Stimulated activated CD4-positive, alpha-beta T cell treated with anti-CD3 and anti-CD28 coated beads, Interleukin-2, amount 100 ng/mL, for 24 hours (primary cell): Measurements from ENCODE around the gene USP49.

Experiments used
- DNase-seq, 2 donors: peaks; one replicate each; pipeline ENCODE4 v3.0.0-alpha.2; 2020

The USP49 gene

DNA sequence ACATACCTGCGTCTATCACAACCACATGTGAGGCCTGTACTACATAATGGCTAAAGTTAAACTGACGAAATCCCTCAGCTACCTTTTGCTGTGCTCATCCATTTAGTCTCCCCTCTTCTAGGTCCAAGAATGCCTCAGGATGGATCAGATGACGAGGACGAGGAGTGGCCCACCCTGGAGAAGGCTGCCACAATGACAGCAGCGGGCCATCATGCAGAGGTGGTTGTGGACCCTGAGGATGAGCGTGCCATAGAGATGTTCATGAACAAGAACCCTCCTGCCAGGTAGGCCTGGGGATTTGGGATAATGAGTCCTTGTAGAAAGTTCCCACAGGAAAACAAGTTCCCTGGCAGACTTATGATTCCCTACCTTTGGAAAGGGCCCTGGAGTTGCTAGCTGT lies 32.1 kb upstream of the USP49 start:
- no peak for DNase-seq

DNA sequence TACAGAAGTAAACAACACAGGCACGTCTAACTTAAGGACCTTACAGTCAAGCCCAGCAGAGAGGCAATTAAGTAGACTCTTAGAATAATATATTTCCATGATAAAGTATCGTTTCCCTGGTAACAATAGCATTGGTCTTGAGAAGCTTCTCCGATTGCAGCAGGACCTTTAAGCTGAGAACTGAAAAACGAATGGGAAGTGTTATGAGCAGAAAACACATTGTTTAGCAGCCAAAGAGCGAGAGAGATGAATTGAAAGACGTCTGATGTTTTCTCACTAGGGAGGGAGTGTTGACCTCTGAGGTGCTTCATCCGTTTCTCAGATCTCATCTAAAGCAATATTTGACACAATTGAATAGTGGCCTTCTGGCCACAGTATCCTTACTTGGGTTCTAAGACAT lies 27.0 kb upstream of the USP49 start:
- no peak for DNase-seq

DNA sequence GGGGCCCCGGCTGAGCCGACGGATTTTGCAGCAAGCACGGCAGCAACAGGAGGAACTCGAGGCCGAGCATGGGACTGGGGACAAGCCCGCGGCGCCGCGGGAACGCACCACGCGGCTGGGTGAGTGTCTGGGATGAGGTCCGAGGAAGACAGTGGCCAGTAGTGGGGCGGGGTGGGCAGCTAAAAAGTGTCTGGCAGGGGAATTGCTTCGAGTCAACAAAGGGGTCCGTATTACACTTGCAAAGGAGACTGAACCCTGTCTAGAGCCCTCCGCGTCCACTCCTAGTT lies 26.5 kb upstream of the USP49 start:
- peak in 1 of 2 donors; percentile 10 for DNase-seq

DNA sequence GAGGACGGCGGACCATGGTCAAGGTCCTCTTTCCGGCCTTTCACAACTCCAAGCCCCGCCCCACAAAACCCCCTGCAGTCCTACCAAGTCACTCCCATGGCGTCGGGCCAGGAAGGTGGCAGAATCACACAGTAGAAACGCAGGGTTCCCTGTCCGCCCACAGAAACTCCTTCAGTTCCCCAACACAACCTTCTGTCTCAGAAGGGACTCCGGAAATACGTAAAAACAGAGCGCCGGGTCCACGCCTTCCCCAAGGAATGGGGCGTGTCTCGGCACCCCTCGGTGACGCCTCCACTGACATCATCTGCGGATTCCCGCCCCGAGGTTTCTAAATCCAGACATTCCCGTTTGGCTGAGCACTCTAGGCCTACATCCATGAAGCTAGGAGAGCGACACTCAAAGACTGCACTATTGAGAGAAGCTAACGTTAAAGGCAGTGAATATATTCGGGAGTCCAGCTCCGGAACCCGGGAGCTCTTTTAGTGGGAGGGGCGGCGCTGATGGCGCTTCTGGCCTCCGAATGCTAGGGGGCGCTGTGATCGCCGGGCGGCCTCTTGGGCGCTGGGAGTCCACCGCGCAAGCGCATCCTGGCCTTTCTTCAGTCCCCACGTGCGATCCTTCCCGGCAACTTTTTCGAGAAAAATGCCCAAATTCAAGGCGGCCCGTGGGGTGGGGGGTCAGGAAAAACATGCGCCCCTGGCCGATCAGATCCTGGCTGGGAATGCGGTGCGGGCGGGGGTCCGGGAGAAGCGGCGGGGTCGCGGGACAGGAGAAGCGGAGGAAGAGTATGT lies 25.9 kb upstream of the USP49 start, which contains the start of the genes BYSL and MED20:
TSS of gene BYSL (plus strand) at position 579 of the 791 bp plus-strand sequence. CDS start at position 643, 64 bp downstream.
TSS of gene MED20 (minus strand) at position 219 of the 791 bp plus-strand sequence. CDS start at position 98, 121 bp downstream.
- DNase-seq, result peak; percentile 96 to 97

DNA sequence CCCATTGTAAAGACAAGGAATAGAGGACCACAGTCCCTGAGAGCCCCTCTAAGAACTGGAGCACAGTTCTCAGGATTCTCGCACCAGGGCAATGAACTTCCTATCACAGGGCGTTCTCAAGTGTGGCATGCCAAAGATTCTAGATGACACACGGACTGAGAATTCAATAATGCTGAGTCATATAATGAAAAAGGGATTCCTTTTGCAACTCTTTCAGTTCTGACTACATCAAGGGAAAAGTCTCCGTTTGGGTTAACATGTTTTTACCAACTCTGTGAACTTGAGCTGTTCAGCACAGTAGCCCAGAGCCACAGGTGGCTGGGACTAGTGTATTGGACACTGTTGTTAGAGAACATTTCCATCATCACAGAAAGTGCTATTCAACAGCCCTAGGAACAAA lies 22.4 kb upstream of the USP49 start:
- no peak for DNase-seq

DNA sequence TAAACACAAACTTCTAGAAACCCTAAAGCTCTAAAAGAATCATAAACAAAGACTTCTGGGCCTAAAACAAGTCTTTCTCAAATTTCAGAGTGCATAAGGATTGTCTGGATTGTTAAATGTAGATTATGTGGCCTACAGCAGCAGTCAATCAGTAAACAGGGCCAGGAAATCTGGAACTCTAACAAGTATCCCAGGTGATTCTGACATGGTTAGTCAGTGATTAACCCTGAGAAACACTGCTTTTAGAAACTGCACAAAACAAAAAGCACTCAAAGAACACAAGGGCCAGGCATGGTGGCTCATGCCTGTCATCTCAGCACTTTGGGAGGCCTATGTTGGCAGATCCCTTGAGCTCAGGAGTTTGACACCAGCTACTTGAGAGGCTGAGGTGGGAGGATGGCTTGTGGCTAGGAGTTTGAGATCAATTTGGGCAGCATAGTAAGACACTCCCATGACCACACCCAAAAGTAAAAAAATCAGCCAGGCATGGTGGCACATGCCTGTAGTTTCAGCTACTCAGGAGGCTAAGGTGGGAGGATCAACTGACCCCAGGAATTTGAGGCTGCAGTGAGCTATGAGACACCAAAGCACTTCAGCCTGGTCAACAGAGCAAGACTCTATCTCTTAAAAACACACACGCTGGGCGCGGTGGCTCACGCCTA lies 19.8 kb upstream of the USP49 start:
- no peak for DNase-seq

DNA sequence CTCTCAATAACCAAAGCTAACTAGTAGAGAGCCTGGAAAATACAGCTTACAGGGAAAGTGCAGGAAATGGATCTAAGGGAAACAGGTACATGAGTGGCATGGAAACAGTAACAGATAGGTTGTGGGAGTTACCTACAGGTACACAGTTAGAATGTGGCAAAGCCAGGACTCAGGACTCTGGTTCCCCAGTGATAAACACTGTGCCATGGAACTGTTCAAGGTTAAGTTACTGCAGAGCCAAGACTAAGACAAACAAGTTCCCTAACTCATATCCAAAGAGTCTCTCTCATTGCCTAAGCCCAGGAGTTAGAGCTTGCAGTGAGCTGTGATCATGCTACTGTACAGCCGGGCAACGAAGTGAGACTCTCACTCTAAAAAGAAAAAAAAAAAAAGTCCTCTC lies 19.2 kb upstream of the USP49 start:
- DNase-seq, result no peak

DNA sequence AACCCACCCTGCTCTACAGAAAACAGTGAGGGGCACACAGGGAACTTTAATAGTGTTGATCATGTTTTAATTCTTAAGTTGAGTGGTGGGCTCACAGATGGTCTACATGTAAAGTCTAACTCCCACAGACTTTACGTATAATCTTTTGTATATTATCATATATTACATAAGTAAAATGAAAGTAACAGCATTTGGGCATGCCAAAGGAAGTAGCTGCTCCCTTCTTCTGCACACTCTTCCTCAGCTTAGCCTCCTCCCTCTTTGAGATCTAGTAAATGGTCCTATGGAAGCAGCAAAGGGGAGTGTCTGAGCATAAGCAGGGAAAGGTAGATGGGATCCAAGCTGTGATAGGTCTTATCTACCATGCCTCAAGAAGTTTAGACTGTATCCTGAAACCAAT lies 14.6 kb upstream of the USP49 start:
- no peak for DNase-seq

DNA sequence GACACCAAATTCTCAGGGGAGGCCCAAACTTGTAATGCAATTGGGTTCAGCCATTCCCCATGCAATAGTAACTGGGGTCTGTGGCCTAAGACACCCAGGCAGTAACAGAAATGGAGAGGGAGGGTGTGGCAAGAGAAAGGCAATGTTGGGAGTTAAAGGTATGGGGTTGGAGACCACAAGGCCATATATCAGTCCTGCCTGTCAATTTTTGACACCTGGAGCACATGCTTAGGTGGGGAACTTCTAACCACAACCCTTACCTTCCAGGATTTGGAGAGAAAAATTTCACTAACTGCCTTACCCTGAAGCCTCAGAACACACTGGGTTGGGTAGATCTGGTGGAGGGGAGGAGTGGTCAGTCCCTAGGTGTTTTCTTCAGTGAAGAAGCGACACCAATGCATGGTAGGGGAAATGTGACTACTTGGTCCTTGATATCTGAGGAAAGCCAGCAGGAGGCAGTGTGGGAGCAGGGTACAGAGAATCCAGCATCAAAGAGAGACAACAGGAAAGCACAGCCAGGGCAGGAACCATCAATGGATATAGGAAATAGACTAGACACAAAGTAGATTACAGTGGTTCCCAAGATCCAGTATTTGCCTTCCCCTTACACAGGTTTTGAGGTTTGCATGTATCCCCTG lies 6.8 kb upstream of the USP49 start:
- DNase-seq, result peak; percentile 57 to 69

DNA sequence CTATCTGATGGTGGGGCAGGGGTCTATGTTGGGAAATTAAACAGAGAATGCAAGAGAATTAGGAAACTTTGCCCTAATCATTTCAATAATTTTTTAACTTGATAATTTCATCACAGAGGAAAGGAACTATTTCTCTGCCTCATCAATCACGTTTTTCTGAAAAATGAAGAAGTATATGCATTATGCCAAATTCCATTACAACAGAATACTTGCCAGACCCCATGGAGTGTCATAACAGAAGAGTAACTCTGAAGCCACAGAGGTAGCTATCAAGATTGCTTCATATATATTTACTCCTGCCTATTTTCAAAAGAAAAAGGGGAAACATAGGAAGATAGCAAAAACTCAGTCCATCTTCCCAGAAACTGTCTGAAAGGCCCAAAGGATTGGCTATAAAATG lies 5.7 kb upstream of the USP49 start:
- DNase-seq, result no peak

DNA sequence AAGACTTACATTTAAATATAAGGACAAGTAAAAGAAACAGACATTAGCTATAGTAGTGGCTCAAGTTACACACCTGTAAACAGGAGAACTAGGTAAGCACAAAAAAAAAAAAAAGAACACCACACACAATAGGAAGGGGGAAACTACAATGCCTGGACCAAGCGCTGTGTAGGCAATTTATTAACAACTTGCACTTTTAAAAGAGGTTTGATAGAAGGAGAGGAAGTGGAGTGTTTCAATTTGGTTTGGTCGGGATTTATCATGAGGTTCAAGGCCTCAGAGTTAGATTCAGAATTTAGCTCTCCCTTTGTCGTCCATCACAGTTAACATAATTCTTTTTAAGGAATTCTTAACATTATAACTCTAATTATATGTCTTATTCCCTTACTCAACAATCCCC lies 1.1 kb upstream of the USP49 start:
- DNase-seq, result no peak

DNA sequence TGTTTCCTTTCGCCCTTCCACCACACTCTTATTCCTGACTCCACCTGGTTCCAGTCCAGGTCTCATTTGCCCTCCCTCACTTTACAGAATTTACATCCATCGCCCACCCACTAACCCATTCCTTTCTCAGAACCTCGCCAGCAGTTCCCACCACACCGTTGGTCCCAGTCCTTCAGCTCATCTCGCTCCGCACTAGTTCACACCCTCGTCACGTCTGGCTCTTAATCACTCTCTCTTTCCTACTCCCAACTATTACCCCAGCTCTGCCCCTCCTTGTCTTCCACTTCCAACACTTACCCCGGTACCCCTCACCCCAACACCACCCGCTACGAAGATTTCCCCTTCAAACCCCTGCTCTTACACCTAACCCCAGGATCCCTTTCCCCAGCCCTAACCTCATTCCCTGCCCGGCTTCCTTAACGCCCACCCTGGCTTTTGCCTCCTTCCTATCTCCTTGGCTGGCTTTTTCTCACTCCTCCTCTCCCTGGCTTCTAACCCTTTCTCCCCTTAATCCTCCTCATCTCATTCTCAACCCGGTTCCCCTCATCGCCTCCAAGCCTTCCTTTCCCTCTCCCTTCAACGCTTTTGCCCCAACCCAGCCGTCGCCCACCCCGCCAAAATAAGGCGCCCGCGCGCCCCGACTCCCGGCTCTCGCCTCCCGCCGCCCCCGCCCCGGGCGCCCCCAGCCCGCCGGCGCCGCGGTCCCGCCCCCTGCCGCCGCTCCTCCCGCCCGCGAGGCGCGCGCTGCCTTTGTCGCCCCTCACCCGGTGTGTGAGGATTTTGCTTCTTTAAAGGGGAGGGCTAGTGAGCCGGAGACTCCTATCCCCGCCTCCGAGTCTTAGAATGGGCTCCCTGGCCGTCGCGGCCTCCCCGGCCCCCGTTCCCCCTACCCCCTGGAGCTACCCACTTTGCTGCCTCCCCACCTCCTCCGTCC lies 542 bp downstream of the USP49 start:
- DNase-seq, result peak; percentile 12 to 20

DNA sequence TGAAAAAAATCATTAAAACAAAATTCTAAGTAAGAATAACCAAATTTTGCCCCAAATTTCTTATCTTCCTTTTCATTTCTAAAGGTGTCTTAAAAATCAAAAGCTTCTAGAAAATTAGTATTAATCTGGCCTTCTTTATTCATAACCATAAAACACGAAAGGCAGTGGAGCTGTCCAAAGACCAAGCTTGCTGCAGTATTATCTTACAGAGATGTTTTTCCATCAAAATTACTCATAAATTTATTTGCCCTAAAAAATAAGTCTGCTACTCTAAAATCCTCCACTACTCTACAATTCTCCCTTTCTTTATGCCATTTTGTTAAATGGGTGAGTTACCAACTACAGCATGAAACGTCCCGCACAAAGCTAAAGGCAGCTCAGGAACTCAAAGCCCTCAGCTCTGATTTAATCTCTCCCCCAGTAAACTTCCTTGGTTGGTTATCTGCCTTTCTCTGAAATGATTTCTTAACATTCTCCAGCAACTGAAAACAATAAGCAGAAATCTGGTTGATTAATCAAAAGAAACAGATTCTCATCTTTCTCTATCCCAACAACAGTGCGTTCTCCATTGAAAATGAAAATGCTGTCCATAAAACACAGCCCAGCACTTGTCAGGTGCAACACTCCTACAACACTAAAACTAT lies 2.1 kb downstream of the USP49 start:
- no peak for DNase-seq

DNA sequence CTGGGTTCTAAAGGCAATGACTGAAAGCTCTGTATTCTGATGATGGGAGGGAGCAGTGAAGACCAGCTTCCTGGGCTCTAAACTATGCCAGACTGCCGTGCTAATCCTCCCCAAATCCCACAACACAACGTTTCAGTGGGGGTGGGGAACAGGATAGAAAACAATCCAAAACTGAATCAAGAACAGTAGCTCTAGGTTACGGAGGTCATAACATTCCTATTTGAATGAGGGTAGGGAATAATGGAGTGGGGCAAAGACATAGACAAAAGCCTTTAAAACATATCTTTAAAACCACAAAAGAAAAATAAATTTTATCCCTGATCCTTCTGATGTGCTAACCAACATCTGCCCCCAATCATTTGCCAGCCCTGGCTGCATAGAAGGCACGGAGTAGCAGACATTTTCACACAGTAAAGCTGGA lies 7.8 kb downstream of the USP49 start:
- no peak for DNase-seq

DNA sequence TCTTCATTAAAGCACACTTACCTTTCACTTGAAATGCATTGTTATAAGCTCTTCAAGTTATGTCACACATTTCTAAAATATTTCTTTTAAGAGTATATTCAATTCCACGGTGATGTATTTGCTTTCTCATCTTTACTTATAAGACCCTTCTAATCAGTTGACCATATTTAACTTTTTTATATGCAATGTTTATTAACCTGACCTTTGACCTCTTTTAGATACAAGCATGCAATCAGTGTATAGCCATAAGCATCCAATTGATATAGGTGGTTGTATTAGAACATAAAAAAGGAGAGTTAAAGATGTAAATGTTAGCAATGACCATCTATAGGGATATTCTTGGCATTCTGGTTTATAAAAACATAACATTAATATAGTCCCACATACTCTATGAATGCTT lies 9.2 kb downstream of the USP49 start:
- DNase-seq, result no peak

DNA sequence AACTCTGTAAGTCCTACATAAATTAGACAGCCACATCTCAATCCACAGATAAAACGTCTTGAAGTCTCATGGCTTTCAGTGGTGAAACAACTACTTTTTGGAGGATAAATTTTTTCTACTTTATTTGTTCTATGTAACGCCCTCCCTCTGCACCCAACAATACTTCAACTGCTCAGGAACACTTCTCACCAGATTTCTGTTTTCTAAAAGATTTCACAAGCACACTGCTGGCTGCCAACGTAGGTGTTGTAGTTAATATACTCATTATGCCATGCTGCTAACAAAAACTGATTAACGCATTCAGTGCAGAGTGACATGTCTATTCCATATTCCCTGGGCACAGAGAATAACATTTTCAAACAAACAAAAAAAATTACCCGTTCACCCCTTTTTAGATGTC lies 10.2 kb downstream of the USP49 start:
- DNase-seq, result no peak

DNA sequence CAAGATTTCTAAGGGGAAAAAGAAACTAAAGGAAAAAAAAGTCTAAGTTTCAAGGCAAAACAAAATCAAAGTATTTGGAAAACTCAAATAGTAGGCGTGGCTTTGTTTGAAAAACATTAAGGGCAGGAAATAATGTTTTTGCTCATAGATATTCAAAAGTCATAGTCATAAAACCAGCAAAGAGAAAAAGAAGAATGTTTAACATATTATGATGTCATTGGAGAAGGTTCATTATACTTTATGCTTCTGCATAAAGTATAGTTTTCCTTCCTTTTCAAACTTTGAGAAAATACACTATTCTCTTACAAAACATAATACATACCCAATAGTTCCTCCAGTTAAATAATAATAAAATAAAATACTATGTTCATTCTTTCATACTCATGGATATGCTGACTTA lies 13.7 kb downstream of the USP49 start:
- DNase-seq, result no peak

DNA sequence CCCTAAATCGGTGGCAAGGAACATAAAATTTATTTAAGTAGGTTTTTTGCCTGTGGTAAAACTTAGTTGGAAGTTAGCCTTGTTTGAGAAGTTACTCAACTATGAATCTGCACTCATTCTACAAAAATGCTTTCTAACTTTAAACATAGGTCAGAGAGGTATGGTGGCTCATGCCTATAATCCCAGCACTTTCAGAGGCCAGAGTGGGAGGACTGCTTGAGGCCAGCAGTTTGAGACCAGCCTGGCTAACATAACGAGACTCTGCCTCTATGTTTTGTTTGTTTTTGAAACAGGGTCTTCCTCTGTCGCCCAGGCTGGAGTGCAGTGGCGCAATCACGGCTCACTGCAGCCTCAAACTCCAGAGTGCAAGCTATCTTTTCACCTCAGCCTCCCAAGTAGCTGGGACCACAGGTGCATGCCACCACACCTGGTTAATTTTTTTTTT lies 16.2 kb downstream of the USP49 start:
- DNase-seq, result no peak

DNA sequence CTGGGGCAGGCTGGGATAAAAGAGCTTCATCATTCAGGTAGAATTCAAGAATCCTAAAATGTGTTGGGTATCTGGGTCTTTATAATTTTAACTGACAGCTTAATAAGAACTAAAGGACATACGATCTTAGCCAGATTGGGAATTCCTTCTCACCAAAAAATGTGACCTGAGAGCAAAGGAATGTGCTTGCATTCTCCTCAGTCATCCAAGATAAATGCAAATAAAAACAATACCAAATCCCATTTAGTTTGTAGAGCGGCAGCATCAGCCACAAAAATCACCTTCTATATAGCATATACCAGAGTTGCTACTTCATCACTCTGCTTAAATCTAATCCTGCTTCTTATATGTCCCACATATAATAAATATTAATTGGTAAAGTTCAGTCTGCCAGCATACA lies 16.9 kb downstream of the USP49 start:
- no peak for DNase-seq

DNA sequence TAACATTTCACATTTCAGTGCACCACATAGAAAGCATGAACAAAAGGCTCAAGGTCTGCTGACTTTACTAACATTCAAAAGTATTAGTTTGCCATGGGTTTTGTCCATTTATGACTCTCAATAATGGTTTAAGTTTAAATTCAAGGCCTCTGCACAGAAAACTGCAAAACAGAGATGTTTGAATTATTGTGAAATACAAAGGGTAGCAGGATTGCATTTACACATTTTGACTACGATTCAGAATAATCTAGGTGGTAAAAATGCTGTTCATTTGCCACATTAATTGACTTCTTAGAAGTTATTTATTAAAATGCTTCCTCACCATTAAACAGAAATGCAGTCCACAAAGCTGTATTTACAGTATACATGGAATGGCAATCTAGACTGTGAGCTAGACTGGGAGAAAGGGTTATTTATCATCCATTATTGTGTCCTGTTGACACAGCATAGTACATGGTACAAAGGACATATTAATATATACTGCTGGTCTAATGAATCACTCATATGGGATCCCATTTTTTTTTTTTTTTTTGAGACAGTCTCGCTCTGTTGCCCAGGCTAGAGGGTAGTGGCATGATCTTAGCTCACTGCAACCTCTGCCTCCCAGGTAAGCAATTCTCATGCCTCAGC lies 18.0 kb downstream of the USP49 start:
- no peak for DNase-seq

DNA sequence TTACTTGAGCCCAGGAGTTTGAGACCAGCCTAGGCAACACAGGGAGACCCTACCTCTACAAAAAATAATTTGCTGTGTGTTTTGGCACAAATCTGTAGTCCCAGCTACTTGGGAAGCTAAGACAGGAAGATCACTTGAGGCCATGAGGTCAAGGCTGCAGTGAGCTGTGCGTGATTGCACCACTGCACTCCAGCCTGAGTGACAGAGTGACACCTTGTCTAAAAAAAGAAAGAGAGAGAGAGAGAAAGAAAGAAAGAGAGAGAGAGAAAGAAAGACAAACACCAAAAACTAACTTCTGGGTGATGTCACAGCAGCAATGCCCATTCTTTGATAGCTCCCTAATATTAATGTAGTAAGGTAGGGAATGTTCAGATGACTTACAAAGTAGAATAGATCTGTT lies 20.4 kb downstream of the USP49 start:
- DNase-seq, result no peak

DNA sequence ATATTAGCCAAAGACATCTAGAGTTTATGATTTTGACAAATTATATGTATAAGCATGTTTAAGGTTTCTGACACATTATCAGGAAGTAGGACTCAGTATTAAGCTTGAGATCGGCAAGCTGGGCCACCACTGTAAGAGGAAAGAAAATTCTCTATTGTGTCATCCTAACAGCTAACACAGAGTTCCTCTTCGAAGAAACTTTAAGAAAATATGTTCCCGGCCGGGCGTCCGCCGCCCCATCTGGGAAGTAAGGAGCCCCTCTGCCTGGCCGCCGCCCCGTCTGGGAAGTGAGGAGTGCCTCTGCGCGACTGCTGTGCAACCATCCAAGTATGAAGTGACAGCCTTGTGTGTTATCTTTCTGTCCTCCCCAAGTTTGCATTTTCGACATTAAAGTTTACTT lies 23.0 kb downstream of the USP49 start:
- no peak for DNase-seq
